GM18511 (cell line): ENCODE data around the gene MCRIP2.

Source experiments
- ATAC-seq: cut with Tn5 transposase; IDR thresholded peaks from one replicate; pipeline ENCODE4 v1.9.1; 2021; ENCODE audit warnings: mild to moderate bottlenecking, moderate library complexity; ENCODE audit not compliant: unreplicated experiment

Gene MCRIP2

DNA sequence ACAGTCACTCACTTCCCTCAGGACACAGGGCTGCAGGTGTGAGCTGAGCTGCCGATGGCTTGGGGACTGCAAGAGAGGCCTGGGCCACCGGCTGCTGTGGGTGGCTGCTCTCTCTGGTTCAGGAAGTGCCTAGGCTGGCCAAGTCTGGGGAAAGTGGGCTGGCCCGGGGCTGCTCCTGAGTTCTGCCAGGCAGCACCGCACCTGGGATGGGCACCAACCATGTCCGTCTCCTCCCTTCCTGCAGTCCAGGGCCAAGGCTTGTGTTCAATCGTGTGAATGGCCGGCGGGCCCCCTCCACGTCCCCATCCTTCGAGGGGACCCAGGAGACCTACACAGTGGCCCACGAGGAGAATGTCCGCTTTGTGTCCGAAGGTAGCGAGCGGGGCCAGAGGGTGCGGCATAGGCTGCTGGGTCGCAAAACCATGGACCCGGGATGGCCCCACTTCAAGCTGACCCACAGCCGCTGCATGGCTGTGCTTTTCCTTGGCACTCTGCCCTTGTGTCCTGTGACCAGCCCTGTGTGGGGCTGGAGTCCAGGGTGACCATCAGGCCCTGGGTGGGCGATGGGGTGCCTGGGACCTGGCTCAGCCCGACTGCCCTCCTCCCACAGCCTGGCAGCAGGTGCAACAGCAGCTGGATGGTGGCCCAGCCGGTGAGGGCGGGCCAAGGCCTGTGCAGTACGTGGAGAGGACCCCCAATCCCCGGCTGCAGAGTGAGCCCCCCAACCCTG, 5.7 kb downstream of the MCRIP2 start:
- no peak for ATAC-seq

DNA sequence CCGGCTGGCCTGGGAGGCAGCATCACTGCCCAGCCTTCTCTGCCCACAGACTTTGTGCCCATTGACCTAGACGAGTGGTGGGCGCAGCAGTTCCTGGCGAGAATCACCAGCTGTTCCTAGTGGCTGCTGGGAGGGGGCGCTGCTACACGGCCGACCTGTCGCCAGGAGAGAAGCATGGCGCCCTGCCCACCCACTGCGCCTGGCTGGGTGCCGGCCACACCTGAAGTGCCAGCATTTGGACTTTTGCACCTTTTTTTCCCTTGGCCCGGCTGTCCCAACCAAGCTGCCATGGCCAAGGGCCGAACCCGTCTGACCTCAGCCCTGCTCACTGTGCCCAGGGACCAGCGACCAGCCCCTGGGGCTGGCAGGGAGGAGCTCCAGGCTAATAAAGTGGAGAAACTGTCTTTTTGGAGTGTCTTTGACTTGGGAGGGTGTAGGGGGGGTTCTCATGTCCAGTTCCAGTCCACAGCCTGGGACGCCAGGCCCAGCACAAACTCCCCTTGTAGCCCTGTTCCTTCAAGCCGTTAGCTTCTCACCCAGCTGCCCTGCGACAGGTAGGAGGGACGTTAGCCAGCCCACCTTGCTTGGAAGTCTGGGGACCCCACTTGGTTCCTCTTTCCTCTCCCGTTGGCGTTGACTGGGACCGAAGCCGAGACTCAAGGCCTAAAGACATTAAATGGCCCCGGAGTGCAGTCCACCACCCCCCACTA, 6.6 kb downstream of the MCRIP2 start:
- no peak for ATAC-seq

DNA sequence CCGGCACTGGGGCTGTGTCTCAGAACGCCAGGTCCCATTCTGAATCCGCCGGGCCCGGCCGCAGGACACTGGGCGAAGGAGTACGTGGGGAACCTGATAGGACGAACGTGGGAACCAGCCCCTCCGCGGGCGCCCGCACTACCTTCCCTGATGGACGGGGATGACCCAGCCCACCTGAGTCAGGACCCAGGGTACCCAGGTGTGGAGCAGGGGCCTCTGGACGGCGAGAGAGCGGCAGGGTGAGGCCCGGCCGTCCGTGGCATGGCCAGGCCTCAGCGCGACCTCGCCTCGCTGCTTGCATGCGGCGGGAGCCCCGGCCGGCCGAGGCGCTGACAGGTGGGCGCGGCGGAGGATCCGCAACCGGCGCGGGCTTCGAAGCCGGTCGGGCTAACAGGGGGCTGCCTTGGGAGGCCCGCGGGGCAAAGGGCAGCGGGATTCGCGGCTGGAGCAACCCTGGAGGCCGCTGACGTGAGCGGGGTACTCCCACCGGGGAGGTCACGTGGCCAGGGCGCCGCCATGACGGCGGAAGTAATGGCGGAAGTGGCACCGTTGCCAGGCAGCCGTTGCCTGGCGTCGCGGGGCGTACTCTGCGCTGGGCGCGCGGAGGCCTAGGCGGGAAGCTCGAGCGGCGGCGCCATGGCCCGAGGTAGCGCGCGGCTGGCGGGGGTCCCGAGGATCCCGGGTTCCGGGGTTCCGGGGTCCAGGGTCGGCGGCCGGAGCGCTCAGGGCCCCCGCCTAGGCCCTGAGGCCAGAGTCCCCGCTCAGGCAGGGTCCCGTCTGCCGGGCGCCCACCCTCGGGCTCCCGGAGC, 7.4 kb downstream of the MCRIP2 start, which contains the start of gene WDR90:
TSS of gene WDR90 (plus strand) at position 585 of the 809 bp plus-strand sequence. CDS start at position 637, 52 bp downstream.
- ATAC-seq: peak; percentile 91

DNA sequence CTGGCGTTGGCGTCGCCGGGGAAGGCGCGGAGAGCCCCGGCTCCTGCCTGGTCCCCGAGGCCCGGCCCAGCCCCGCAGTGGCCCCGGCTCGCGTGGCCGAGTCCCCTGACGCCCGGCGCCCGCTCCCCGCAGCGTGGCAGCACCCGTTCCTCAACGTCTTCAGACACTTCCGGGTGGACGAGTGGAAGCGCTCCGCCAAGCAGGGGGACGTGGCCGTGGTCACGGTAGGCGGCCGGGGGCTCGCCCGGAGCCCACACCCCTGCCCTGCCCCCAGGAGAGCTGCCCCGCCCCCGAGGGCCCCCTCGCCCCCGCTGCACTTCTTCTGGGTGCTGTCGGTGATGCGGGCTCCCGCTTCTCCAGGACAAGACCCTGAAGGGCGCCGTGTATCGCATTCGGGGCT, 8.0 kb downstream of the MCRIP2 start:
- ATAC-seq: peak; percentile 15

DNA sequence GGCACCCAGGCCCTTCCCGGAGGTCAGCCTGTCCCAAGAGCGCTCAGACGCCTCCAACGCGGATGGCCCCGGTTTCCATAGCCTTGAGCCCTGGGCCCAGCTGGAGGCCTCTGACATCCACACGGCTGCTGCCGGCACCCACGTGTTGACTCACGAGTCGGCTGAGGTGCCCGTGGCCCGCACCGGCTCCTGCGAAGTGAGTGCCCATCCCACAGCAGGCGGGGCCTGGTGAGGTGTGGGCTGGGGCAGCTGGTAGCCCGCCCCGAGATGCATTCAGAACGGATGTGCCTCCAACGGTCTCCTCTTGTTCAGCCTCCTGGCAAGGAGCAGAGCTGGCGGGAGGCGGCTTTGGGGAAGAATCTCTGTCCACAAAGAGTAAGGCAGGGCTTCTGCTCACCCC, 10.2 kb downstream of the MCRIP2 start:
- ATAC-seq: no peak

DNA sequence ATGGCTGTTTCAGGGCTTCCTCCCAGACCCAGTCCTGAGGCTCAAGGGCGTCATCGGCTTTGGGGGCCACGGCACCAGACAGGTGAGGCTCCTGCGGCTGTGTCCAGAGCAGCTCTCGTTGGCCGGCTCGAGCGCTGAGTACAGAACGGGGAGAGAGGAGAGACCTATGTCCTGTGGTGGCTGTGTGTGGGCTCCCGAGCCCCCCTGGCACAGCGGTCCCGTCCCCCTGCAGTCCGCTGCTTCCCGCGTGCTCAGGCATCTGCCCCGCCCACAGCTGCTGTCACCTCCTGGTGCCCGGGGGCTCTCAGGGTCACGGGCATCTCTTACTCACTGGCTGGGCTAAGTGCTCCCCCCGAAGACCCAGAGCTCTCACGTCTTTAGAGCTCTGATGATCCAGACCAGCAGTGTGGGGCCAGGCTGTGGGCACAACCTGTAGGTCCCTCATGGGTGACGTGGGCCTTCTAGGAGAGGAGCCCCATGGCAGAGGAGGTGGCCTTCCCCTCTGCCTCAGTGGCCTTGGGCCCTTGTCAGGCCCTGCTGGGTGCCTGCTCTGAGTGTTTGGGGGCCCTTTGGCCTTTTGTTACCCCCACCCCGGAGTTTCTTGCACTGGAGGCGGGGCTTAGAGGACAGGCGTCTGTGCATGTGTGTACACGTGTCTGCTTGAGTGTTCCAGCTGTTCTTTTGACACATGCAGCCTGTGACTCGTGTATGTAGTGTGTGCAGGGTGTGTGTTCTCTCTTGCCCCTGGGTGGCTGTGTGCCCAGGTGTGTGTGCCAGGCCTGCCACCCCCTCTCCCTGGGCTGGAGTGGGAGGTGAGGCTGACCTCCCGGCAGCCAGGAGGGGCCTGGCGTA, 11.1 kb downstream of the MCRIP2 start:
- ATAC-seq: no peak

DNA sequence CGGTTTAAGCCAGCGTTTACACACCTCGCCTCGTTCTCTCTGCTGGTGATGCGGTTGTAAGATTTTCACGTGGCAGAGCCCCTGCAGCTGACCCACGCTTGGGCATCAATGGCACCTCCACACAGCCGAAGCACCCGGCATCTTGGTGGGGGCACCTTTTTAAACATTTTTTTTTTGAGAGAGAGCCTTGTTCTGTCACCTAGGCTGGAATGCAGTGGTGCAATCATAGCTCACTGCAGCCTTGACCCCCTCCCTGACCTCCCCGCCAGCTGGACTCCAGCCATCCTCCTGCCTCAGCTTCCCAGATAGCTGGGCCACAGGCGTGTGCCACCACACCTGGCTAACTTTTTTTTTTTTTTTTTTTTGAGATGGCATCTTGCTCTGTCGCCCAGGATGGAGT, 12.4 kb downstream of the MCRIP2 start:
- no peak for ATAC-seq

DNA sequence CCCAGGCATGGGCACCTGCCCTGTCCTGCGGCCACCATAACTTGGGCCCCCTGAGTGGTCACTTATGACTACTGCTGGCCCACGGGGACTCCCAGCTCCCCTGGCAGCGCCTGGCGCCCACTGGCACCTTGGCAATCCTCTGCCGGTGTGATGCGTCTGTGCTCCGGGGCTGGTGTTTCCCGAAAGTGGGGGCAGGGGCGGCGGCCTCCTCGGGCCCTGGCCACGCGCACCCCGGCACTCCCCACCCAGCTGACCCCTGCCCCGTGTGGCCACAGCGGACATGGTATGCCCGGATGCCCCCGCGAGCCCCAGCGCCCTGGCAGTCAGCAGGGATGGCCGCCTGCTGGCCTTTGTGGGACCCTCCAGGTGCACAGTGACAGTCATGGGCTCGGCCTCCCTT, 15.9 kb downstream of the MCRIP2 start:
- no peak for ATAC-seq

DNA sequence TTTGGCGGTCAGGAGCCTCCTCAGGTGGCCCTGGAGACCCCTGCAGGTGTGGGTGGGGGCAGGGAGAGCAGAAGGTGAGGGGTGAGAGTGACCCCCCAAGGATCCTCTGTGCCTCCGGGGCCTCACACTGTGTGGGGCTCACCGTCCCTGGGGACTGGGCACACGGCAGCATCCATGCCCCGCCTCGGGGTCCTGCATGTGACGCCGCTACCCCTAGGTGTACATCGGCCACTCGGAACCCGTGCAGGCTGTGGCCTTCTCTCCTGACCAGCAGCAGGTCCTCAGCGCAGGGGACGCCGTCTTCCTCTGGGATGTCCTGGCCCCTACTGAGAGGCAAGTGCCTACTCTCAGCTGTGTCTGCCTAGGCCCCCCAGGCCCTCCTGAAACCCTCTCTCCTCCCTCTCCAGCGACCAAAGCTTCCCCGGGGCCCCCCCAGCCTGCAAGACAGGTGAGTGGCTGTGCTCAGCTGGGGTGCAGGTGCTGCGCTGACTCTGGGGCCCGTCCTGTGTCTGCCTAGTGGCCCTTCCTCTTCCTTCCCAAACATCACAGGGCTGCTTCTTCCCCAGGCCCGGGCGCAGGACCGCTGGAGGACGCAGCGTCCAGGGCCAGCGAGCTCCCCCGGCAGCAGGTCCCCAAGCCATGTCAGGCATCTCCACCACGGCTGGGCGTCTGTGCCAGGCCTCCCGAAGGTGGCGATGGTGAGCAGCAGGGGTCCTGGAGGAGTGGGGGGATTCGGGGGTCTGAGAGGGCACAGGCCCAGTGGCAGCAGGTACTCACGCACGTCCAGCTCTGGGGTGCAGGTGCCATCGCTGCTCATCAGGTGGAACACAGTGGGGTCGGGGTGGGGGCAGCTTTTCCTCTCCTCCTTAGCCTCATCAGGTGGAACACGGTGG, 17.3 kb downstream of the MCRIP2 start:
- no peak for ATAC-seq

DNA sequence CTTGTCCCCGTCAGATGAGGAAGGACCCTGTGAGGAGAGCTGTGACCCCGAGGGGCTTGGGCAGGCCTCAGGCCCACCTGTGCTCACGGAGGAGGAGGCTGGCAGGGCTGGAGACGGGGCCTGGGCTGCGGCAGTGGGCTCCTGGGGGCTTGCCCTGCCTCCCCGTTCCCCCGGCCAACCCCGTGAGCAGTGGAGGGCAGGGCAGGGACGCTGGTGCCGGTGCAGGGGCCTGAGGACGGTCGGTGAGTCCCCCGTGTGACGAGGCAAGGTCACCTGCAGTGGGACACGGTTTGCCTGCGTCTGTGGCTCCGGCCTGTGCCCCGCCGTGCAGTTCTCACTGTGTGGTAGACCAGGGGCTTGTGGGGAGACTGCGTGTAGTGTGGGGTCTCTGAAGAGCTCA, 18.0 kb downstream of the MCRIP2 start:
- ATAC-seq: no peak

DNA sequence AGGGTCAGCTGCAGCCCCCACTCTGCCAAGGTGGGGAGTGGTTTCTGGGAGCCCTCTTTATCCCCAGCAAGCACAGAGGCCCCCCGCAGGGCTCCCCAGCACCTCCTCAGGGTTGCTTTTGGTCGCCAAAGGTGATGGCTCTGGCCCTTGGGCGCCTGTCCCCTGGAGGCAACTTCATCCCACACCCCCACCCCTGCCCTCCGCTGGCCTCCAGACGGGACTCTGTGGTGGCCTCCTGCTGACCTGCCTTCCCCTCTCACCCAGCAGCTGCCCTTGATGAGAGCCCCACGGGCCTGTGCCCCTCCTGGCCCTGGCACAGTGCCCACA, 18.5 kb downstream of the MCRIP2 start:
- no peak for ATAC-seq

DNA sequence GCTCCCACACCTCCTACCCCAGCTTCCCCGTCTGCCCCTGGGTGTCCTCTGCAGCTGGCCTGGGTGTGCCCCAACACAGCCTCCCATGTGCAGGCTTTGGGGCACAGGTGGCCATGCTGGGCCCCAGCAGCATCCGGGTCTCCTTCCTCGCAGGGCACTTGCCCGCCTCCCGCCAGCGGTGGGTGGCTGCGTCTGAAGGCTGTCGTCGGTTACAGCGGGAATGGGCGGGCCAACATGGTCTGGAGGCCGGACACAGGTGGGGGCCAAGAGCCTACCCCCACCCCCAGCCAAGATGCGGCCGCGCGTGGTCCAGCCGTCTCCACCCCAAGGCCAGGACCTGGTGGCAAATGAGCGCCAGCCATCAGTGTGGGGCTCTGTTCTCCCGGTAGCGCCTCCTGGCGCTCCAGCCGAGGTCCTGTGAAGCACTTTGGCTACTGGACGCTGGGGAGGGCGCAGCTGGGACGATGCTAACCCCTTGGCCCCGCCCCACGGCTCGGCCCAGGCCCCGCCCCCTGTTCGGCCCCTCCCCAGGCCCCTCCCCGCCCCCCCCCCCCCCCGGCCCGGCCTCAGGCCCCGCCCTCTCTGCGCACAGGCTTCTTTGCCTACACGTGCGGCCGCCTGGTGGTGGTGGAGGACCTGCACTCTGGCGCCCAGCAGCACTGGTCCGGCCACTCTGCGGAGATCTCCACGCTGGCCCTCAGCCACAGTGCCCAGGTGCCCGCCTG, 19.0 kb downstream of the MCRIP2 start:
- peak; percentile 75 for ATAC-seq

DNA sequence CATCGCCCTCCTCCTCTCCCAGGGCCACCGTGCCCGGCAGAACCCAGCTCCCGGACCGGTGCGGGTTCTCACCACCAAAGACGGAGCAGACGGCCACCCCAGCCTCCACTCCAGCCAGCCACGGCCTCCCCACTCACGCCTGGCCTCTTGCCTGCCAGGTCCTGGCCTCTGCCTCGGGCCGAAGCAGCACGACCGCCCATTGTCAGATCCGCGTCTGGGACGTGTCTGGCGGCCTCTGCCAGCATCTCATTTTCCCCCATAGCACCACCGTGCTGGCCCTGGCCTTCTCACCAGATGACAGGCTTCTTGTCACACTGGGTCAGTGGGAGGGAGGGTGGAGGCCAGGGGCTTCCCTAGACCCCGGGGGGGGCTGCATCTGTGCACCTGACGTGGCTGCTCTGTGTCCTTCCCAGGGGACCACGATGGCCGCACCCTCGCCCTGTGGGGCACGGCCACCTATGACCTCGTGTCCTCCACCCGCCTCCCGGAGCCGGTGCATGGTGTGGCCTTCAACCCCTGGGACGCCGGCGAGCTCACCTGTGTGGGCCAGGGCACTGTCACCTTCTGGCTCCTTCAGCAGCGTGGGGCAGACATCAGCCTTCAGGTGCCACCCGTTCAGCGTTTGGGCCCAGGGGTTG, 19.7 kb downstream of the MCRIP2 start:
- peak; percentile 9 for ATAC-seq

DNA sequence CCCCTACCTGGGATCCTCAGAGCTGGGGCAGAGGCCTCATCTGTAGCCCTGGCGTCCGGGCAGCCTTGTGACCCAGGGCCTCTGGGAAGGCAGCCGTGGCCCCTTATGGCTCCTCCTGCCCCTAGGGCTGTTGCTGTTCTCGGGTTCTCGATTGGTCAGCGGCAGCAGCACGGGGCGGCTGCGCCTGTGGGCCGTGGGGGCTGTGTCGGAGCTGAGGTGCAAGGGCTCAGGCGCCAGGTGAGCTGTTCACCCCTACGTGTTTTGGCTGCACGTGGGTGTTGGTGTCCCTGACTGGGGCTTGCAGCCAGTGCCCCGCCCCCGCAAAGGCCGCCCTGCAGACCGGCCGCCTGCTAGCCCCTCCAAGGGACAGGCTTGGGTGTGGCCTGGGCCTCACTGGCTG, 20.5 kb downstream of the MCRIP2 start:
- no peak for ATAC-seq

DNA sequence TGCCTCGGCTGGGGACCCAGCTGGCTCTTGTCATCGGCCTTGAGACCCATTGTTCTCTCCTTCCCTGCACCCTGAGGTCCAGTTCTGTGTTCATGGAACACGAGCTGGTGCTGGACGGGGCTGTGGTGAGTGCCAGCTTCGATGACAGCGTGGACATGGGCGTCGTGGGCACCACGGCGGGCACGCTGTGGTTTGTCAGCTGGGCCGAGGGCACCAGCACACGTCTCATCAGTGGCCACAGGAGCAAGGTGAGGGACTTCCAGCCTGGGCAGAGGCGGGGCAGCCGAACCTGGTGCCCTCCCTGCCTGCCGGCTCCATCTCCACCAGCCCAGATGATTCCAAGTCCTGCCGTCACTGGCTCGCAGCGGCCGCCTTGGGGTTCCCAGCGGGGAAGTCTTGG, 21.0 kb downstream of the MCRIP2 start:
- no peak for ATAC-seq

DNA sequence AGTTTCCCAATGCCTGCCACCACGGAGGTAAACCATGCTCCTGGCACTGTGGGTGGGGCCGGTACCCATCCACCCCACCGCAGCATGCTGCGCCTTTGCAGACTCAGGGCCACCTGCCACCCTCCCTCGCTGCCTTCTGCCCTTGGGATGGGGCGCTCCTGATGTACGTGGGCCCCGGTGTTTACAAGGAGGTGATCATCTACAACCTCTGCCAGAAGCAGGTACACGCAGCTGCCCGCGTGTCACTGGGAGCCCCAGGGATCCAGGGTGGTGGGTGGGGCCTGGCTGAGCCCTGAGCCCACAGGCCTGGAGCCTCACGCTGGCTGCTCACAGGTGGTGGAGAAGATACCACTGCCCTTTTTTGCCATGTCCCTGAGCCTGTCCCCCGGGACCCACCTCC, 24.9 kb downstream of the MCRIP2 start:
- no peak for ATAC-seq

DNA sequence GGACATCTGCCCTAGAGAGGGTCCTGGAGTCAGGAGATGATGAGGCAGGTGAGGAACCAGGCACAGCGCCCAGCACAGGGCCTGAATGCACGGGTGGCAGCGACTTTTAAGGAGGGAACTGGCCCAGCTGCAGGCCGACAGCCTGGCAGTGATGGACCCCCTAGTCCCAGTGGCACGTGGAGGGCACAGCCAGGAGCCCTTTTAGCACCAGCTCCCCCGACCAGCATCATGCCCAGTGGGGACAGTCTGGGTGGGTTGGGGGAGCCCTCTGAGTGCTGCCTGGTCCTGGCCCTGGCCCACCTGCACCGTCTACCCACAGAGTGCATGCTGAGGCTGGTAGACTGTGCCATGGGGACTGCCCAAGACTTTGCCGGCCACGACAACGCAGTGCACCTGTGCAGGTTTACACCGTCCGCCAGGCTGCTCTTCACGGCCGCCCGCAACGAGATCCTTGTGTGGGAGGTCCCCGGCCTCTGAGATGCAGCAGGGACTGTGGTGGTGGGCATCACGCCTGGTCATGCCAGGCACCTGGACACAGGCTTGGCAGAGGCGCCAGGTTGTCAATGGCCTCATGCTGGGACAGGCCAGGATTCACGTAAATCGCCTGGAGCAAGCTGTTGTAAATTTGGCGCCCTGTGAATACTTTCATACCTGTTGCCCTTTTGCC, 25.6 kb downstream of the MCRIP2 start:
- no peak for ATAC-seq
